ENCODE results near the gene CLEC11A.
A peak's percentile ranks its signal among the peaks of the same experiment; 100 is the strongest.

Gene CLEC11A

GRCh38 chr19:50679177-50680125 is 43.7 kb upstream of the CLEC11A start (continued):
- TF ChIP-seq TSHZ1 (tag by site-specific recombination; IDR thresholded peaks at IDR 0.05; ENCODE audit: borderline replicate concordance) (no peak), ZNF10 (tag by site-specific recombination; IDR thresholded peaks at IDR 0.05) (no peak), YY1 (tag by site-specific recombination; IDR thresholded peaks at IDR 0.05) (no peak), ZNF391 (tag by site-specific recombination; IDR thresholded peaks at IDR 0.05; ENCODE audit: borderline replicate concordance, low read depth) (no peak), ZXDB (tag by site-specific recombination; IDR thresholded peaks at IDR 0.05) (peak; percentile 30; the same call in 1 of the 2 replicates), ZNF843 (tag by site-specific recombination; IDR thresholded peaks at IDR 0.05) (no peak; the same call in 1 of the 2 replicates), ZNF18 (tag by site-specific recombination; IDR thresholded peaks at IDR 0.05) (no peak), ZNF704 (tag by site-specific recombination; IDR thresholded peaks at IDR 0.05) (no peak), GLIS2 (tag by site-specific recombination; IDR thresholded peaks at IDR 0.05) (peak; percentile 44), CTCF (tag by site-specific recombination; IDR thresholded peaks at IDR 0.05) (no peak), ZNF654 (tag by site-specific recombination; IDR thresholded peaks at IDR 0.05; ENCODE audit: low read depth) (no peak), ZNF701 (tag by site-specific recombination; IDR thresholded peaks at IDR 0.05) (no peak), ZNF274 (IDR thresholded peaks at IDR 0.05; ENCODE audit: low read length) (no peak), ZNF274 (tag by site-specific recombination; IDR thresholded peaks at IDR 0.05; ENCODE audit: borderline replicate concordance) (peak; percentile 52), ZNF423 (tag by site-specific recombination; IDR thresholded peaks at IDR 0.05) (peak; percentile 68), TRIM28 (IDR thresholded peaks at IDR 0.05; ENCODE audit: borderline replicate concordance, low read length) (no peak)
- TF ChIP-seq, protein P1, sequence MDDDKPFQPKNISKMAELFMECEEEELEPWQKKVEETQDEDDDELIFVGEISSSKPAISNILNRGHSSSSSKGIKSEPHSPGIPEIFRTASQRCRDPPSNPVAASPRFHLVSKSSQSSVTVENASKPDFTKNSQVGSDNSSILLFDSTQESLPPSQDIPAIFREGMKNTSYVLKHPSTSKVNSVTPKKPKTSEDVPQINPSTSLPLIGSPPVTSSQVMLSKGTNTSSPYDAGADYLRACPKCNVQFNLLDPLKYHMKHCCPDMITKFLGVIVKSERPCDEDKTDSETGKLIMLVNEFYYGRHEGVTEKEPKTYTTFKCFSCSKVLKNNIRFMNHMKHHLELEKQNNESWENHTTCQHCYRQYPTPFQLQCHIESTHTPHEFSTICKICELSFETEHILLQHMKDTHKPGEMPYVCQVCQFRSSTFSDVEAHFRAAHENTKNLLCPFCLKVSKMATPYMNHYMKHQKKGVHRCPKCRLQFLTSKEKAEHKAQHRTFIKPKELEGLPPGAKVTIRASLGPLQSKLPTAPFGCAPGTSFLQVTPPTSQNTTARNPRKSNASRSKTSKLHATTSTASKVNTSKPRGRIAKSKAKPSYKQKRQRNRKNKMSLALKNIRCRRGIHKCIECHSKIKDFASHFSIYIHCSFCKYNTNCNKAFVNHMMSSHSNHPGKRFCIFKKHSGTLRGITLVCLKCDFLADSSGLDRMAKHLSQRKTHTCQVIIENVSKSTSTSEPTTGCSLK (tag by site-specific recombination; IDR thresholded peaks at IDR 0.05) = no peak
- TF ChIP-seq, protein P2, sequence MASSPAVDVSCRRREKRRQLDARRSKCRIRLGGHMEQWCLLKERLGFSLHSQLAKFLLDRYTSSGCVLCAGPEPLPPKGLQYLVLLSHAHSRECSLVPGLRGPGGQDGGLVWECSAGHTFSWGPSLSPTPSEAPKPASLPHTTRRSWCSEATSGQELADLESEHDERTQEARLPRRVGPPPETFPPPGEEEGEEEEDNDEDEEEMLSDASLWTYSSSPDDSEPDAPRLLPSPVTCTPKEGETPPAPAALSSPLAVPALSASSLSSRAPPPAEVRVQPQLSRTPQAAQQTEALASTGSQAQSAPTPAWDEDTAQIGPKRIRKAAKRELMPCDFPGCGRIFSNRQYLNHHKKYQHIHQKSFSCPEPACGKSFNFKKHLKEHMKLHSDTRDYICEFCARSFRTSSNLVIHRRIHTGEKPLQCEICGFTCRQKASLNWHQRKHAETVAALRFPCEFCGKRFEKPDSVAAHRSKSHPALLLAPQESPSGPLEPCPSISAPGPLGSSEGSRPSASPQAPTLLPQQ (tag by site-specific recombination; IDR thresholded peaks at IDR 0.05) = peak; percentile 61
- TF ChIP-seq, protein P3, sequence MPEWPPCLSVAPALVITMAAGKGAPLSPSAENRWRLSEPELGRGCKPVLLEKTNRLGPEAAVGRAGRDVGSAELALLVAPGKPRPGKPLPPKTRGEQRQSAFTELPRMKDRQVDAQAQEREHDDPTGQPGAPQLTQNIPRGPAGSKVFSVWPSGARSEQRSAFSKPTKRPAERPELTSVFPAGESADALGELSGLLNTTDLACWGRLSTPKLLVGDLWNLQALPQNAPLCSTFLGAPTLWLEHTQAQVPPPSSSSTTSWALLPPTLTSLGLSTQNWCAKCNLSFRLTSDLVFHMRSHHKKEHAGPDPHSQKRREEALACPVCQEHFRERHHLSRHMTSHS (tag by site-specific recombination; IDR thresholded peaks at IDR 0.05) = no peak
- TF ChIP-seq, protein P4, sequence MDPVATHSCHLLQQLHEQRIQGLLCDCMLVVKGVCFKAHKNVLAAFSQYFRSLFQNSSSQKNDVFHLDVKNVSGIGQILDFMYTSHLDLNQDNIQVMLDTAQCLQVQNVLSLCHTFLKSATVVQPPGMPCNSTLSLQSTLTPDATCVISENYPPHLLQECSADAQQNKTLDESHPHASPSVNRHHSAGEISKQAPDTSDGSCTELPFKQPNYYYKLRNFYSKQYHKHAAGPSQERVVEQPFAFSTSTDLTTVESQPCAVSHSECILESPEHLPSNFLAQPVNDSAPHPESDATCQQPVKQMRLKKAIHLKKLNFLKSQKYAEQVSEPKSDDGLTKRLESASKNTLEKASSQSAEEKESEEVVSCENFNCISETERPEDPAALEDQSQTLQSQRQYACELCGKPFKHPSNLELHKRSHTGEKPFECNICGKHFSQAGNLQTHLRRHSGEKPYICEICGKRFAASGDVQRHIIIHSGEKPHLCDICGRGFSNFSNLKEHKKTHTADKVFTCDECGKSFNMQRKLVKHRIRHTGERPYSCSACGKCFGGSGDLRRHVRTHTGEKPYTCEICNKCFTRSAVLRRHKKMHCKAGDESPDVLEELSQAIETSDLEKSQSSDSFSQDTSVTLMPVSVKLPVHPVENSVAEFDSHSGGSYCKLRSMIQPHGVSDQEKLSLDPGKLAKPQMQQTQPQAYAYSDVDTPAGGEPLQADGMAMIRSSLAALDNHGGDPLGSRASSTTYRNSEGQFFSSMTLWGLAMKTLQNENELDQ (tag by site-specific recombination; IDR thresholded peaks at IDR 0.05; ENCODE audit: low read depth) = no peak
- TF ChIP-seq, protein P5, sequence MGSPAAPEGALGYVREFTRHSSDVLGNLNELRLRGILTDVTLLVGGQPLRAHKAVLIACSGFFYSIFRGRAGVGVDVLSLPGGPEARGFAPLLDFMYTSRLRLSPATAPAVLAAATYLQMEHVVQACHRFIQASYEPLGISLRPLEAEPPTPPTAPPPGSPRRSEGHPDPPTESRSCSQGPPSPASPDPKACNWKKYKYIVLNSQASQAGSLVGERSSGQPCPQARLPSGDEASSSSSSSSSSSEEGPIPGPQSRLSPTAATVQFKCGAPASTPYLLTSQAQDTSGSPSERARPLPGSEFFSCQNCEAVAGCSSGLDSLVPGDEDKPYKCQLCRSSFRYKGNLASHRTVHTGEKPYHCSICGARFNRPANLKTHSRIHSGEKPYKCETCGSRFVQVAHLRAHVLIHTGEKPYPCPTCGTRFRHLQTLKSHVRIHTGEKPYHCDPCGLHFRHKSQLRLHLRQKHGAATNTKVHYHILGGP (tag by site-specific recombination; IDR thresholded peaks at IDR 0.05) = no peak; the same call in 1 of the 2 replicates
